ENCODE data around the gene CIAO3.
"Not testable (repeated sequence)": the region's sequence is repeated elsewhere in the genome, so short reads cannot be mapped to it uniquely, and the experiment has no call there.

CIAO3 gene

DNA sequence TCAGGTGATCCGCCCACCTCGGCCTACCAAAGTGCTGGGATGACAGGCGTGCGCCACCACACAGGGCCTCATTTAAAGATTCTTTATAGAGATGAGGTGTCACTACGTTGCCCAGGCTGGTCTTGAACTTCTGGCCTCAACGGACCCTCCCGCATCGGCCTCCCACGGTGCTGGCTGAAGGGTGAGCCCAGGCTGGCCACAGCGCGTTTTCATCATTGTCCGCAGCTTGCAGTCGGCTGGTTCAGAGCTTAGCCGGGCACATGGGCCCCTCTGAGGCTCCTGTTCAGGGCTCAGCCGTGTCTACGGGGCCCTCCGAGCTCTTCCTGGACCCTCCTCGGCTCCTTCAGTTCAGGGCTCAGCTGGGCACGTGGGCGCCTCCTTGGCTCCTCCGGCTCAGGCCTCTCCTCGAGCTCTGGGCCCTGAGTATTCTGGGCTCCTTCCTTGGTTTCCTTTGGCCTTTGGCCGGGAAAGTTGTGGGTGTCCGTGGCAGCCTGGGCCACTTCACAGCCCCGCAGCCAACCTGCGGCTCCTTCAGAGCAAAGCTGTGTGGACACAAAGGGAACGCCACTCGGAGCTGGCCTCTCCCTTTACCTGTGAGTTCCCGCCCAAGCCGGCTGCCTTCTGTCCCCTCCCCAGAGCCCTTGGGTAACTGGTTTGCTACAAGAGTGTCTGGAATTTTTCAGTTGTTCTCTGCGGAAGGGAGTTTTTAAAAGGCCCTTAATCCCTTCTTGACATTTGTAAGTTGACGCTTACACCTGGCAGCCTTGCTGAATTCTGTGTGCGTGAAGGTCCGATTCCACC is 18.5 kb upstream of the CIAO3 start:
- DNase-seq: no peak

DNA sequence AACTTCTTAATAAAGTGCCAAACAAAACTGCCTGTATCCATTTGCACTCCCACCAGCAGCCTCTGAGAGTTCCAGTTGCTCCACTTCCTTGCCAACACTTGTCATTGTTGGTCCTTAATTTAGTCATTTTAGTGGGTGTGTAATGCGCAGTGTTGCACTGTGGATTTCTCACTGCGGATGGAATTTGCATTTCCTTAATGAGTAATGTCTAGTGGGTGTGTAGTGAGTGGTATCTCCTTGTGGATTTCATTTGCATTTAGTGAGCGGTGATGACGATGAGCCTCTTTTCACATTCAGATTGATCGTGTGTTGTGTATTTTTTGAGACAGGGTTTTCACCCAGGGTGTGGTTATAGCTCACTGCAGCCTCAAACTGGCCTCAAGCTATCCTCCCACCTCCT is 15.6 kb upstream of the CIAO3 start:
- no peak for DNase-seq

DNA sequence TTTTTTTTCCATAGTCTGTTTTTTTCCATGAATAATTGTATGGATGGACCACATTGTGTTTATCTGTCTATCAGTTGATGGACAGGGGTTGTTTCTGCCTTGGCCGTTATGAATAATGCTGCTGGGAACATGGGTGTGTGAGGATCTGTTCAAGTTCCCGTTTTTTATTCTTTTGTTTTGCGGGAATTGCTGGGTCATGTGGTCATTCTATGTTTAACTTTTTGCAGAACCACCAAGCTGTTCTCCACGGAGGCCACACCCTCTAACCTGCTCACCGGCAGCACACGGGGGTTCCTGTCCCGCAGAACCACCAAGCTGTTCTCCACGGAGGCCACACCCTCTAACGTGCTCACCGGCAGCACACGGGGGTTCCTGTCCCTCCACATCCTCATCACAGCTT is 13.9 kb upstream of the CIAO3 start:
- no peak for DNase-seq

DNA sequence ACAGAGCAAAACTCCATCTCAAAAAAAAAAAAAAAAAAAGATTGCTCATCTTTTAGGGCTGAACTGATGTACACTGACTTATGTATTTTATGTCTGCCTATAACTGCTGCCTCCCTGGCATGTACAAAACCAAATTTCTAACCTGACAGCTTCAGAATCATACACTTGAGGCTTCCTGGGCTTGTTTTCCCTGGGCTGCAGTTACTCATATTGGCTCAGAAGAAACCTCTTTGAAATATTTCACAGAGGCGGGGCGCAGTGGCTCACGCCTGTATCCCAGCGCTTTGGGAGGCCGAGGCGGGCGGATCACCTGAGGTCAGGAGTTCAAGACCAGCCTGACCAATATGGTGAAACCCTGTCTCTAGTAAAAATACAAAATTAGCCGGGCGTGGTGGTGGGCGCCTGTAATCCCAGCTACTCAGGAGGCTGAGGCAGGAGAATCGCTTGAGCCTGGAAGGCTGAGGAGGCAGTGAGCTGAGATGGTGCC is 13.4 kb upstream of the CIAO3 start:
- DNase-seq: not testable (repeated sequence)

DNA sequence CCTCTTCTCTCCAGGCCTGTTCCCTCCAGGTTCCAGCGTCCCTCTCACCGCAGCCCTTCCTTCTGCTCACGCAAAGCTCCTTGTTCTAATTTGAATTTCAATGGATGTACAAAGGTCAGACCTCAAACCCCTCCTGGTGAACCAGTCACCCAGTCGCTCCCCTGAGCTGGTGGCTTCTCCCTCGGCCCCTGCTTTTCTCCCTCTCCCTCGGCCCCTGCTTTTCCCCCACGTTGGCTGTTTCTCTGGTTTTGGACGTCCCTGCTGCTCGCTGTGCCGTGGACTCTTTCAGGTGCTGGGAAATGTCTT is 11.2 kb upstream of the CIAO3 start:
- no peak for DNase-seq

DNA sequence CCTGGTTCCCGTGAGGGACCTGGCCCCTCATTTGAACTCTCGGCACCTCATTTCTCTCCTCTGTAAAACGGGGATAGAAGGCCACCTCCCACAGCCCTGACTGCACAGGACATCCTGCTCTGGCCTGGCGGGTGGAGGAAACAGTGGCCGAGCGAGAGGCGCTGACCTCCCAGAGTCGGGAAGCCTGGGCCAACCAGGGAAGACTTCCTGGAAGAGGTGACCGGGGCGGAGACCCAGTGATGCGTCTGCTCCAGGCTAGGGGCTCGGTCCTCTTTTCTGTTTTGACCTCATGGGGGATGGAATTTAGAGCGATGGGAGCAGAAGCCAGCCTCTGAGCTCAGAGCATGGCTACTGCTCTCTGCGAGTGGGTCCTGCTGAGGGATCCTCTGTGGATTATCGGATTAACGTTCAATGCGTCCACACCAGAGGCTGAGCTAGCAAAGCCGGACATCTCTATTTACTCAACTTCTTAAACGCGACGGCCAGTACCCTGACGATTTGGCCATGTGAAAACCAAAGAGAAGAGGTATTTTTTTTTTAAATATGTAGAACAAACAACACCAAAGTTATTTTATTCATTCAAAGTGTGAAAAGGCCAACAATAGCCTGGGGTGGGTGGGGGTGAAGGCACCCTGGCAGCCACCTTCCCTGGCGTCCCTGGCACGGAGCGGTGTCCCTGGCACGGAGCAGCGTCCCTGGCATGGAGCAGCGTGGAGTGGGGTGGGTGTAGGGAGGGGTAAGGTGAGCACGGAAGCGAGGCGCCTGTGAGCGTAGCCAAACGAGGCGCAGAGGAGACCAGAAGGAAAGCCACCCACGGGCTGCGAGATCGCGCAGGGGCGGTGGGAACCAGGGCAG is 10.6 kb upstream of the CIAO3 start:
- no peak for DNase-seq

DNA sequence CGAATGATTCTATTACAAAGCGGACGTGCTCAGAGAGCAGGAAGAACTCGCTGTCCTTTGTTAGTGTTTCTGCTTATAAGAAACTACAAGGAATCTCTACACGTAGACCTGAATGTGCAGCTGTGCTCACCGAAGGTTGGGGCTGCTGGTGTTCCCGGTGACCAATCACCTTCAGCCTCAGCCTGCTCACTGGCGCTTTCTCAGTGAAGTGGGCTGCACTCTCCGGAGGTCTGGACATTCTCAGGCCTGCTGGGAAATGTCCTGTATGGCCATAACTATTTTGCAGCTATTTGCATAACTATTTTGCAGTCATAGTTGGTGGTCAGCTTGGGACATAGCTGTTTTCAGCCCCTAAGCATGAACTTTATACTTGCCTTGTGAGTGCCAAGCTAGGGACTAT is 9.7 kb upstream of the CIAO3 start:
- no peak for DNase-seq

DNA sequence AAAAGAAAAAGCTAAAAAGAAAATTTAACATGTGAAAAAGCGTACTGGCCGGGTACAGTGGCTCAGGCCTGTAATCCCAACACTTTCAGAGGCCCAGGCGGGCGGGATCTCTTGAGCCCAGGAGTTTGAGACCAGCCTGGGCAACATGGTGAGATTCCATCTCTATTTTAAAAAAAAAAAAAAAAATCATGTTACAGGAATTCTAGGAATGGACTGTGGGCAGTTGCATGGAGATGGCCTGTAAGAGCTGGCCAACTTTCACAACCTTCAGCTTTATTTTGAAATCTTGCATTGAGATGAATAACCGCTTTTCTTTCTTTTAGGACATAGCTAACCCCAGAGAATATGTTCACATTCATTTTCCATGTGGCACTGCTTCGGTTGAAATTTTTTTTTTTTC is 8.2 kb upstream of the CIAO3 start:
- DNase-seq: no peak

DNA sequence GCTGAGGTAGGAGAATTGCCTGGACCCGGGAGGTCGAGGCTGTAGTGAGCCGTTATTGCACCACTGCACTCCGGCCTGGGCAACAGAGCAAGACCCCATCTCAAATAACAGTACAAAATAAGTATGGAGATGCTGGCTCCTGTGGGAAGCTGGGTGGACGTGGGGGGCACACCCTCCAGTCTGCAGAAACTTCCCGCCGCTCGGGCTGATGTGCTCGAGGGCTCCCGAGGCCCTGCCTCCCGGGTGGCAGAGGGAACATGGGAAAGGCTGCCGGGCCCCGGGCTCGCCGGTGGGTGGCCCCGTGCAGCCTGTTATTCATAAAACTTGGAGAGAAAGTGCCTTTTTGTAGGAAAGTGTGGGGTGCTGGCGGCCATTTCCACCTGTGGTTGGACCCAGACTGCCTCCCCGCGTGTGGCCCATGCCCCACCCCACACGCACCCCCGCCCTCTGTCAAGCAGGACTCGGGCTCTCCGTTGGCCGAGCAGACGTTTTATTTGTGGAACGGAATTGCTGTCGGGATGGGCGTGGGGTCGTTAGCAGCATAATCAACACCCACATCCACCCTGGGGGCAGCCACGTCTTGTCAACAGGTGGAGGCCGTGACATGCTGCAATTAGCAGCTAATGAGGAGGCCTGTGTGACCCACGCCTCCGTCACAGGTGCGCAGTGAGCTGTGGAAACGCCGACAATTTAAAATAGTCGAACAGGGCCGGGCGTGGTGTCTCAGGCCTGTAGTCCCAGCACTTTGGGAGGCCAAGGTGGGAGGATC is 7.4 kb upstream of the CIAO3 start:
- no peak for DNase-seq

DNA sequence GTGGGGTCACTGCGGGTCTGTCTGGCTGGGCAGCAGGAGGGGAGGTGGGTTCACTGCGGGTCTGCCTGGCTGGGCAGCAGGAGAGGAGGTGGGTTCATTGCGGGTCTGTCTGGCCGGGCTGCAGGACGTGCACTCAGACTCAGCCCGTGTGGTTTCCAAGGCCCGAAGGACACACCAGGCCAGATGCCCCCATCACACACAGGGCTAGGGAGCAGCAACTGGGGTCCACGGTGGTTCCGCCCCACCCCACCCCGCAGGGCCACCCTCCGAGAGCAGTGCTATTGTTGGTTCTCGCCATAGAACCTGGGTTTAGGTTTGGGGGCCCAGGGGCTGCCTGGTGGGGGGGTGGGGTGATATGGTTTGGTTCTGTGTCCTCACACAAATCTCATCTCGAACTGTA is 5.8 kb upstream of the CIAO3 start:
- DNase-seq: no peak

DNA sequence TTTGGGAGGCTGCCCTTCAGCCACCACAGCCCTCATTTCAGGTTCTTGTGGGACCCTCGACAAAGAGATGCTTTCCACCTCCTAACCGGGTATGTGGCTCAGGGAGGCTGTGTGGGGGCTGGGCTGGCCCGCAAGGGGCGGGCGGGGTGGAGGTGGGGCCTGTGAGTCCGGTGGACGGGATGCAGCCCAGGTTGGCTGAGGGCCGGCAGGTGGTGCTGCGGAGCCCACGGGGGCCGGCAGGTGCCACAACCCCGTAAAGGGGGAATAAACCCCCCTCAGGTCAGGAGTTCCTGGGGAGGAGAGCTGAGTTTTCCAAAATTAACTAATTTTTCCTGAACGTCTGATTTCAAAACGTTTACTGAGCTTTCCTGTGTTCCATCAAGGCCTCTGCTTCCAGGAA is 4.9 kb upstream of the CIAO3 start:
- no peak for DNase-seq

DNA sequence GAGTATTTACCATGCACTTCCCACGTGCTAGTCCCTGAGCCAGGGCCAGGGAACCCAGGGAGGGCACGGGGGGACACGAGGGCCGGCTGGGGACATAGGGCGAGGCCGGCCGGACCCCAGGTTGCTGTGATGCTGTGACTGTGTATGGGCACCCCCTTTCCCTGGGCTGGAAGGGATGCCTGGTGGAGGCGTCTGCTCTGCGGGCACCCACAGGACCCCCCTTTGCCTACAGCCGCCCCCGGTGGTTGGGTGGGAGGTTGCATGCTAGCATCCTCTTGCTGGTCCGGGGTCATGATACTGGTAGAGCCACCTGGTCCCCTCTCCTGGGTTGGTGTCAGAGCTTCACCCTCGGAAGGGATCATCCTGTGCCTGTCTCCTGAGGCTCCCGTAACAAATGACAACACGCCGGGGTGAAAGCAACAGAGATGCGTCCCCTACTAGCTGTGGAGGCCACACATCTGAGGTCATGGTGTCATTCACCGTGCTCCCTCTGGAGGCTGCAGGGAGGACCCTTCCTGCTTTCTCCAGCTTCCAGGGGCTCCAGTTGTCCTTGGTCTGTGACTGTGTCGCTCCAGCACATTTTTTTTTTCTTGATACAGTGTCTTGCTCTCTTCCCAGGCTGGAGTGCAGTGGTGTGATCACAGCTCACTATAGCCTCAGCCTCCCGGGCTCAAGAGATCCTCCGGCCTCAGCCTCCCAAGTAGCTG is 3.1 kb upstream of the CIAO3 start:
- DNase-seq: no peak

DNA sequence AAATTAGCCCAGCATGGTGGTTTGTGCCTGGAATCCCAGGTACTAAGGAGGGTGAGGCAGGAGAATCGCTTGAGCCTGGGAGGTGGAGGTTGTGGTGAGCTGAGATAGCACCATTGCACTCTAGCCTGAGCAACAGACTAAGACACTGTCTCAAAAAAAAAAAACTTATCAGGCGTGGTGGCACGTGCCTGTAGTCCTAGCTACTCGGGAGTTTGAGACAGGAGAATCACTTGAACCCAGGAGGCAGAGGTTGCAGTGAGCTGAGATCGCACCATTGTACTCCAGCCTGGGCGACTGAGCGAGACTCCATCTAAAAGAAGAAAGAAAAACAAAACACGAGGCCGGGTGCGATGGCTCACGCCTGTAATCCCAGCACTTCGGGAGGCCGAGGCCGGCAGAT is 2.1 kb upstream of the CIAO3 start:
- DNase-seq: not testable (repeated sequence)

DNA sequence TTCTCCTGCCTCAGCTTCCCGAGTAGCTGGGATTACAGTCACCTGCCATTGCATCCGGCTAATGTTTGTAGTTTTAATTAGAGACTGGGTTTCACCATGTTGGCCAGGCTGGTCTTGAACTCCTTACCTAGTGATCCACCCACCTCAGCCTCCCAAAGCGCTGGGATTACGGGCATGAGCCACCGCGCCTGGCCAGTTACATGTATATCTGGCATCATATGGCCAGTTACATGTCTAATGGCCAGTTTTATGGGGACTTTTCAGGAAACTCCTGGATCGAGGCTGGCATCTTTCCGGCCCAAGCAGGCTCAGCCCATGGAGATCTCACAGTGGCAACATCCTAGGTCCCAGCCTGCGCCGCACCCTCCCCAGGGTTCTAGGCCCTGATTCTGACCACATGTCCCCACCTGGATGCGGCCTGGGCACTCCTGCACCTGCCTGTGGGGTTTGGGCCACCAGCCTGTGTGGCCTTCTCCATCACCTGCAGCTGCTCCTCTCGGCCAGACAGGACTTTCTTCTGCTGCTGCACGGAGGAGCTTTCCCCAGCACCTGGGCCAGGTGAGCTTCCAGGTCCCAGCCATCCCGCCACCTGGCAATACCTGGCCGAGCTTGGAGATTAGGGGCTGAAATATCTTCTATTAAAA is 1.3 kb upstream of the CIAO3 start:
- DNase-seq: no peak

DNA sequence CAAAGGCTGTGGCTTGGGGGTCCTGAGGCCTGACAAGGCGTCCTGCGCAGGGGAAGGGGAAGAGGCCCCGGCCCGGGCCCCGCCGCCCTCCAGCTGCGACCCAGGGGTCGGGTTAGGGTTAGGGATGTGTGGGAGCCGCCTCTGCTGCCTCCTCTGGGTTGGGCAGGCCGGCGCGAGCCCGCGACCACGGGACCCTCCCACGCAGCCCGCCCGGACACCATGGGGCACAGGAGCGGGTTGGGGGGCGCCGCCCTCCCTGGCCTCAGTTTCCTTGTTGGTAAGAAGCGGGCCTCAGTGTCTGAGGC is 386 bp downstream of the CIAO3 start:
- no peak for DNase-seq

DNA sequence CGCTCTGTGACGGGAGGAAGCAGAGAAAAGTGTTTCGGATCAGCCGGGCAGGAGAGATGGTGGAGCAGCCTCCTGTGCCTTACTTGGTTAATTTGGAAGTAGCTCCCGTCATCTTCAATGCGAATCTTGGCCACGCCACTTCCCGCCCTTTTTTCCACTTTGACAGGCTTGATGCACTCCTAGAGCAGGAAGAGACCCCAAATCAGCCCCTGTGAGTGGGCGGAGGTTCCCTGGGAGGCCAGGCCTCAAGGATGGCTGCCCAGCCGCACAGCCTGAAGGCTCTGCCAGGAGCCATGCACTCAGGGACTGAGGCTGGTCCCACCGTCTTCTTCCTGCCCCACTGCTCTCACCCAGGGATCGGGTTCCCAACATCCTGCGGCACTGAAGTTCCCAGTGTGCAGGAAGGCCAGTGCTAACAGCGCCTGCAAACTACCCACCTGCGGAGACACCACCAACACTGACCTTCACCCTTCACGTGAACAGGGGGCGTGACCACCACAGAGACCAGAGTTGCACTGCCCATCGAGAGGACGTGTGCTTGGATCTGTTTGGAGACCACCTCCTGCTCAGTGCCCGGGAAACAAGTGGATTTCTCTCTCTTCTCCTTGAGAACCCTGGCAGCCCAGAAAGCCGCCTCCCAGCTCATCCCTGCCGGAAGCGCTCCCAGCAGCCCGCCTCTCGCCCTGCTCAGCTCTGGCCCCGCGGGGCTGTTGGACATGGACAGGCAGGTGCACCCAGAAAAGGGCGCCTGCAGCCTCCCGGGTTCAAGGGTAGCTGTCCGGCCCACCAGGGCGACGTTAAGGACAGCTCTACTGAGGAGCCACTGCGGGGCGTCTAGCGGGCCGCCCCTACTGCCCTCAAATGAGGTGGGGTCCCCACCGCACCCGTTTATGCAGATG is 988 bp downstream of the CIAO3 start:
- DNase-seq: no peak

DNA sequence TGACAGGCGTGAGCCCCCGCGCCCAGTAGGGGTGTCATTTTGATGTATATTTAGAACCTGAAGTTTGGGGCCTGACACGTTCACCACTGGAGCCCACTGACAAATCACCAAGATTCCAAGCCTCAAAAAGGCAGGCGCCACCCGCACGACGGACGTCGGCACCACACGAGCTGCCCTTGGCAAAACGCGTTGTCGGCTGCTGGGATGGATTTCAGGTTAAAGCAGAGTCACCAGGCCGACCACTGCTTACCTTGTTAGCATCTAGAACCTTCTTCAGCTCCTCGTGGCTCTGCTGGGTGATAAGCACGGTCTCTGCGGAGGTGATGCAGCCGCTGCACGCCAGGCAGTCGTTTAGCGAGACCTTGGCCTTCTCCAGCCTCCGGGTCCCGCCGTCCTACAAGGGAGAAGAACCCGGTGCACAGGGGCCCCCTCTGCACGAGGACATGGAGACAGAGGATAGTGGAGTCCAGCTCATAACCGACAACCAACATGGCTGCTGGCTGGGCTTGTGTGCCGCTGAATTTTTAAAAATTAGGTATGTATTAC is 3.8 kb downstream of the CIAO3 start:
- DNase-seq: no peak

DNA sequence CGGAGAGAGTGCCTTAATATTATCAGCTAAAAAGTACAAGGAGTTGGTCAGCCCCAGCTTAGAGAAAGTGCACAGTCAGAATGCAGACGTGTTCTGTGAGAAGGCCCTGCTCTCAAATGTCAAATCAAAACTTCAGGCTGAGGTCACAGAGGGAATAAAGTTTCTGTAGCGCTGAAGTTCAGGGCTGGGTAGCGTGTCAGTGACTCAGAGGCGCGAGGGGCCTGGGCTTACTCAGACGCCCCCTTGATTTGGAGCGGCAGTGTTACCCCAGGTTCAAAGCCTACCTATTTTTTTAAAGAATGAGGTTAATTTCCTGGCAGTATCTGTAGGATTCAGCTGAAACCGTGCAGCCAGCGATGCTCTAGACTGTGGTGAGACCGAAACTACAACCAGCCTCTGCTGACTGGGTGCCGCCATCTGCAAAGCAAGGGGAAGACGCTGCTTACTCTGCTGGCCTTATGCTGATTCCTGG is 4.8 kb downstream of the CIAO3 start:
- no peak for DNase-seq

DNA sequence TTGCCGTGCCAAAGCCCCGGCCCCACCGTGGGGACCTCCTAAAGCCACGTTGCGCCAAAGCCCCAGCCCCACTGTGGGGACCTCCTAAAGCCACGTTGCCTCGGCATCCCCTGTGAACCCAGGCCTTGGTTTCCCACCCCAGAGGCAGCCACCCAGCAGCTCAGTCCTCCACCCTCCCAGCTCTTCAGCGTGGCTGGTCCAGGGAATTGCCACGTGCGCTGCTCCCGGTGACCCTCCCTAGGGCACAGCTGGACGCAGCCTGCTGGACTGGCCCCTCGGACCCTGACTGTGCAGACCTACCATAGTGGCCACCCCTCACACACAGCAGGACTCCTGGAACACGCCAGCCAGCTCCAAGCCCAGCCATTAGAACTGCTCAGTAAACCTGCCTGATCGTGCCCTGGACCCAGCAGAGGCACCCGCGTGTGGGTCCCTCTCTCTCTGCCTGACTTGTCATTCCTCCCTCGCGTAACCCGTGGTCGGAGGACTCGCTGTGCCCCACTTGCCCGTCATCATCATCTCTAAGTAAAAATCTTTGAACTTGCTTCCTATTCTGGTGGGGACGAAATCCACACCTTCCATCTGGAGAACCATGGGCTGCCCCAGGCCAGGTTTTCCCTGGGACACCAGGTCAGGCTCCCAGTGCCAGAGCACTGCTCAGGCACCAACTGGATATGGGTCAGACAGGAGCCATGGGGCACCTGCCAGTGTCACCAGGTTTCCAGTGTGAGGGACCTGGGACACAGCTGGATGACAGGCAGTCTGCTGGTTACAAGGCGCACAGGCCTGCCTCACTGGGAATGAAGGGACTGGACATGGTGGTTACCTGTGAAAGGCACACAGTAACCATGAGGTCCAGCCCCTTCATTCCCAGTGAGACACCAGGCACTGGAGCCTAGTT is 5.6 kb downstream of the CIAO3 start:
- no peak for DNase-seq

Data from NCI-H1048 (cell line).